ENCODE results near the gene OGFR. TPM values are rescaled to one million over a fixed set of nuclear protein-coding genes. Genes with fewer than 3 reads are reported as not detected.
A peak's percentile ranks its signal among the peaks of the same experiment; 100 is the strongest.

The OGFR gene
- total RNA-seq, 1 donor from 2014 or later: 17.8 TPM

- intact Hi-C loops (cut with DNase I): no loop called here
- no peak for ATAC-seq (ENCODE audit: poor library complexity)
Measured at GRCh38 chr20:62778601-62779416, 25.8 kb upstream of the OGFR start.

GRCh38 chr20:62779417-62779685 lies 25.3 kb upstream of the OGFR start:
- ATAC-seq (ENCODE audit: poor library complexity) (no peak), DNase-seq (no peak)
- intact Hi-C loops (cut with DNase I): no loop called here

More at GRCh38 chr20:62778601-62779416, 25.8 kb upstream of the OGFR start:
- DNase-seq: no peak

DNA sequence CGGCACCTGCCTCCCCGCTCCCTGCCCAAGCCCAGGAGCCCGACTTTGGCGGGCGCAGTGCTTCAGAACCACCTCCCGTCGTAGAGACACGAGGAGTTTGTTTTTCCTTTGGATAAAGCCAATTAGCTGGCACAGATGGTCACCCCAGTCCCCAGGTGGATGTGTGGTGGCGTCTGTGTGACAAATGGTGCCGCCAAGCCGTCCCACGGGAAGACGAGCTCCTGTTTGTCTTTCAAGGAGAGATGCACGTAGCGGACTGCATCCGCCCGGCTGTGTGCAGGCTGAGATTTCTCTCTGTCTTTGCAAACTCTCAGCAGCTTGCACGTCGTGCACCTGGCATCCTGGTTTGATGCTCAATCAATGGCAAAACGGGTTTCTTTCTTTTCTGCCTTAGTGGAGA lies 24.4 kb upstream of the OGFR start:
- DNase-seq (no peak), ATAC-seq (ENCODE audit: poor library complexity) (no peak)
- intact Hi-C loops (cut with DNase I): no loop called here

- ATAC-seq (ENCODE audit: poor library complexity): no peak
- DNase-seq: no peak
- intact Hi-C loops (cut with DNase I): no loop called here
Measured at GRCh38 chr20:62780696-62781095, 23.9 kb upstream of the OGFR start.

DNA sequence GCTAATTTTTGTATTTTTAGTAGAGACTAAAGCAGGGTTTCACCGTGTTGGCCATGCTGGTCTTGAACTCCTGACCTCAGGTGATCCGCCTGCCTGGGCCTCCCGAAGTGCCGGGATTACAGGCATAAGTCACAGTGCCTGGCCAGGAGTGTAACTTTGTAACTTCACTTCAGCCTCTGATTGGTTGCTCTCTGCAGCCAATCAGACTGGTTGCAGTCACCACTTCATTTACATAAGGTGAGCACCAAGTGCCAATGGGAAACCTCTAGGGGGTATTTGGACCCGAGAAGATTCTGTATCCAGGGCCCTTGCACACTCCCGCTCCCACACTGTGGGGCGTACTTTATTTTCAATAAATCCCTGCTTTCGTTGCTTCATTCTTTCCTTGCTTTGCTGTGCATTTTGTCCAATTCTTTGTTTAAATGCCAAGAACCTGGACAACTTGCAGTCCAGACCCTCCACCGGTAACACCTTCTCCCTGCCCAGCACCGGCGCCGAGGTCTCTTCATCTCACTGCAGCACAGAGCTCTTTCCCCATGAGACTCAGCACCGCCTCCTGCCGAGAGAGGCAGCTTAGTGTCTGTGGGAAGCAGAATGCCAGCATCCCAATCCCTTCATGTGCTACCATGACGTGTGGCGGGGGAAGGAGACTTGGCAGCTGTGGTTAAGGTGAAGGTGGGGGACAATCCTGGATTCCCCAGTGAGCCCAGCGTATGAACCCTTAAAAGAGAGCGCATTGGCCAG lies 22.3 kb upstream of the OGFR start:
- intact Hi-C loops (cut with DNase I): no loop called here
- DNase-seq: no peak
- ATAC-seq (ENCODE audit: poor library complexity): peak; percentile 12

DNA sequence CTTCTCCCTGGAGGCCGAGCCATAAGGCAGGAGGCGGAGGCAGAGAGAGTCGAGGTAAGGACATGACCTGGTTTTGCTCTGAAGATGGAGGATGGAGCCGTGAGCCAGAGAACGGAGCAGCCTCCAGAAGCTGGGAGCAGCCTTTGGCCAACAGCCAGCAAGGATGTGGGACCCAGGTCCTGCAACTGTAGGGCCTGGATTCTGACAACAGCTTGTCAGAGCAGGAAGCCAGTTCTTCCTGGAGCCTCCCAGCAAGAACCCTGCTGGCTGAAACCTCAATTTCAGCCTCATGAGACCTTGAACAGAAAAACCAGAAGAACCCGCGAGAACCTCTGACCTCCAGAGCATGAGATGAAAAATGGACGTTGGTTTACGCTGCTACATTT lies 21.7 kb upstream of the OGFR start:
- ATAC-seq (ENCODE audit: poor library complexity) (peak; percentile 52), DNase-seq (no peak)
- intact Hi-C loops (cut with DNase I): no loop called here

GRCh38 chr20:62784497-62784896 lies 20.1 kb upstream of the OGFR start:
- intact Hi-C loops (cut with DNase I): no loop called here
- DNase-seq: no peak
- no peak for ATAC-seq (ENCODE audit: poor library complexity)

DNA sequence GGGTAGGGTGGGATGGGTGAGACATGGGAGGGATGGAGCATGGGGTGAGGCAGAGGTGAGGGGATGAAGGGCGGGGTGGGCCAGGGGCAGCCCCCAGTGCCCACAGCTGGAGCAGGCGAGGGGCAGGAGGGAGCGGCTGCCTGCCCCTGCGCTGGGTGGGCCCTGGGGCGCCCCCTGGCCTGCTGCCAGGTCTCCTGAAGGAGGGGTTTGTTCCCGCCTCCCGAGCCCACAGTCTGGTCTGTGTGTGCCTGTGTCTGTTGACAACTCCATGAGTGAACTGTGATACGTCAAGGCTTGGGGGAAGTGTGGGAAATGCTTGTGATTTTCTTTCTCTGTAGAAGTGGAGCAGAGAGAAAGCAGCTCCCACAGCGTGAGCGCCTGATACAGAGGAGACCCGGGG lies 19.2 kb upstream of the OGFR start:
- DNase-seq (no peak), ATAC-seq (ENCODE audit: poor library complexity) (no peak)
- intact Hi-C loops (cut with DNase I): loop anchor here (5.0 kb wide), 1 partner anchor 283 kb away; no protein-coding TSS in a partner anchor

GRCh38 chr20:62786157-62786556 lies 18.5 kb upstream of the OGFR start:
- ATAC-seq (ENCODE audit: poor library complexity): no peak
- DNase-seq: no peak
- intact Hi-C loops (cut with DNase I): loop anchor here (5.0 kb wide), 1 partner anchor 284 kb away; no protein-coding TSS in a partner anchor

DNA sequence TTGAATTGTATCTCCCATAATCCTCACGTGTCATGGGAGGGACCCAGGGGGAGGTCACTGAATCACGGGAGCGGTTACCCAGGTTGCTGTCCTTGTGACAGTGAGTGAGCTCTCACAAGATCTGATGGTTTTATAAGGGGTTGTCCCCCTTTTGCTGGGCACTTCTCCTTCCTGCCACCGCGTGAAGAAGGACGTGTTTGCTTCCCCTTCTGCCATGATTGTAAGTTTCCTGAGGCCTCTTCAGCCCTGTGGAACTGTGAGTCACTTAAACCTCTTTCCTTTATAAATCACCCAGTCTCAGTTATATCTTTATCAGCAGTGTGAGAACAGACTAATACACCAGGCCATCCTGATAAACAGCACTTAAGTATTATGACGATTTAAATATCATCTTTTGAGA lies 17.3 kb upstream of the OGFR start:
- ATAC-seq (ENCODE audit: poor library complexity) (no peak), DNase-seq (no peak)
- intact Hi-C loops (cut with DNase I): loop anchor here (5.0 kb wide), 1 partner anchor 285 kb away; no protein-coding TSS in a partner anchor

DNA sequence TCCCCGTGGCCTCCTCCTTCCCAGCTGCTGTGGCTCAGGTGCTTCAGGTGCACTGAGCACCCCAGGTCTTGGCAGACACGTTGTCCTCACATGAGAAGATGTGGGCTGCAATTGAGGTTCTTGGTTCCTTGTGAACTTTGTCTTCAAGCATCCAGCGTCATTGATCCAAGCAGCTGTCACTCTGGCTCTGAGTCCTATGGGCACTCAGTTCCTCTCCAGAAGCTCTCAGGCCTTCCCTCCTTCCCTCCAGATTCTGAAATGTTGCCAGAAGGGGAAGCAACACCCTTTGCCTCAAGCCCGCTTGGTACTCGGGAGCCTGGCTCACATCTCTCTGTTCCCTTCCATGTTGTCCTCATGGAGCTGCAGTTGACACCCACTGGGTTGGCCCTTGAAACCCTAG lies 16.8 kb upstream of the OGFR start:
- intact Hi-C loops (cut with DNase I): loop anchor here (5.0 kb wide), 1 partner anchor 286 kb away; no protein-coding TSS in a partner anchor
- DNase-seq (no peak), ATAC-seq (ENCODE audit: poor library complexity) (no peak)

- ATAC-seq (ENCODE audit: poor library complexity) (no peak), DNase-seq (no peak)
- intact Hi-C loops (cut with DNase I): loop anchor here (5.0 kb wide), 1 partner anchor 286 kb away; no protein-coding TSS in a partner anchor
Measured at GRCh38 chr20:62788607-62789006, 16.0 kb upstream of the OGFR start.

GRCh38 chr20:62790075-62790474 lies 14.6 kb upstream of the OGFR start:
- no peak for ATAC-seq (ENCODE audit: poor library complexity)
- intact Hi-C loops (cut with DNase I): loop anchor here (2.0 kb wide), 1 partner anchor 121 kb away; no protein-coding TSS in a partner anchor
- DNase-seq: no peak

- no peak for ATAC-seq (ENCODE audit: poor library complexity)
- peak; percentile 85 for DNase-seq
- intact Hi-C loops (cut with DNase I): loop anchor here (2.0 kb wide), 1 partner anchor 123 kb away; no protein-coding TSS in a partner anchor
Measured at GRCh38 chr20:62791301-62792181, 13.1 kb upstream of the OGFR start.

- ATAC-seq (ENCODE audit: poor library complexity) (no peak), DNase-seq (no peak)
- intact Hi-C loops (cut with DNase I): no loop called here
Measured at GRCh38 chr20:62792182-62792939, 12.3 kb upstream of the OGFR start.

DNA sequence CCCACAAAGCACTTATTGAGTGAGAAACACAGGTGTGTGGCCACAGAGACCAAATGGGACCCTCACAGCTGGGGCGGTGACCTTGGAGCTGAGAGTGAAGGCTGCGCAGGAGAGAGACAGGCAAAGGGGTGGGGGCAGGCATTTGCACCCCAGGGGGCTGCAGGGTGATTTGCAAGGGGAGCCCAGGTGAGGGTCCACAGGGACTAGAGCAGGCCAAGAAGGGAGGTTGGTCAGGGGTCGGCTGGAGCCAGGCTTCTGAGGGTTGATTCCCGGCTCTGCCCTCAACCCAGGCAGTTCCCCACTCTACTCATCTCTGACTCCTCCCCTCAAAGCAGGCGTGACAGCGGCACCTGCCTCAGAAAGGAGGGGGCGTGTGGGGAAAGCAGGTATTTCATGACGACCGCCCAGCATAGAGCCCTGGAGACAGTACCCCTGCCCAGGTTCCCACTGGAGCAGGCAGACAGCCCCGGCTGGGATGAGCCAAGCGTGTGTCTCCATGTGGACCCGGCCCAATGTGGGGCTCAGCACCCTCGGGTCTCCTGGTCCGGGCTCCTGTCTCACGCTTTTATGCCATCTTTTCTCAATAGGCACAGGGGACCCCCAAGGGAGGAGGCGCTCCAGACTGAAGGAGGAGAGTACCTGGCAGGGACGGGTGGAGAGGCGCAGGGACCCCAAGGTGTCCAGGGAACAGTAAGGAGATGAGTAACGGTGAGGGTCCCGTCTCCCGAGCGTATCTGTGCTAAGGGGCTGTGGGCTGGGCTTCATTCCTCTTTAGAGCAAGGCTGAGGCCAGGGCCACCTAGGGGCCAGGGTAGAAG lies 11.5 kb upstream of the OGFR start:
- intact Hi-C loops (cut with DNase I): no loop called here
- no peak for ATAC-seq (ENCODE audit: poor library complexity)

GRCh38 chr20:62793757-62794006 lies 11.0 kb upstream of the OGFR start:
- no peak for ATAC-seq (ENCODE audit: poor library complexity)
- no peak for DNase-seq
- intact Hi-C loops (cut with DNase I): no loop called here

More for the DNA sequence above, 11.5 kb upstream of the OGFR start:
- DNase-seq: no peak

Data from Right ventricle myocardium superior (tissue), 1 donor.